ENCODE measurements around the gene SLC25A19.

DNA sequence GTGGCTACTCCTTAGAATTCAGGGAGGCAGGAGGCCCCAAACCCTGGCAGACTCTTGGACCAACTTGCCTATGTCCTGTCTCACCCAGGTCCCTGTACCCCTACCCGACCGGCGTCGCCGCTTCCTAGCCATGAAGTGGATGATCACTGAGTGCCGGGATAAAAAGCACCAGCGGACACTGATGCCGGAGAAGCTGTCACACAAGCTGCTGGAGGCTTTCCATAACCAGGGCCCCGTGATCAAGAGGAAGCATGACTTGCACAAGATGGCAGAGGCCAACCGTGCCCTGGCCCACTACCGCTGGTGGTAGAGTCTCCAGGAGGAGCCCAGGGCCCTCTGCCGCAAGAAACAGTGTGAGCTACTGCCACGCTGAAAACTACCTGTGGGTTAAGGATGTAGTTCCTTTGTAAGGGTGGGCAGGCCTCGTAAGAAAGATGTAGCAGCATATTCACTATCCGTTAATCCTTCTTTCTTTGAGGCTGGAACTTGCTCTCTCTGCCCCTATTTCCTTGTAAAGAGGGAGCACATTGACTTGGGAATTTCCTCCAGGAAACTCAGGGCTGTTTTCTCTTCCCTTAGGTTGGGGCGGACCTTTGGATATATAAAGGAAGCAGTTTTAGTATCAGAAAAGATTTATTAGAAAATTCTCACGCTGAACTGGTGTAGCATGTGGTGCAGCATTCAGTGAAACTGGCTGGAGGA lies 23.5 kb downstream of the SLC25A19 start:
- TF ChIP-seq POLR2A (IDR thresholded peaks at IDR 0.05; ENCODE audit: low read depth, low read length): no peak
- TF ChIP-seq TAF1 (IDR thresholded peaks at IDR 0.05; ENCODE audit: borderline replicate concordance, low read depth, low read length): no peak
- no peak for TF ChIP-seq POLR2AphosphoS5 (IDR thresholded peaks at IDR 0.05; ENCODE audit: low read depth, low read length)
